ENCODE measurements around the gene AMZ1.
A peak's percentile ranks its signal among the peaks of the same experiment; 100 is the strongest.

The AMZ1 gene

GRCh38 chr7:2680256-2680655 is 7.7 kb upstream of the AMZ1 start:
- H3K4me1 Mint-ChIP-seq, result no peaks in the 10 kb centered on the region
- no peak for DNase-seq
- H3K27ac Mint-ChIP-seq, result no peak overlapping the region
- H3K9me3 Mint-ChIP-seq, result peaks cover 3% of the 10 kb centered on the region
- no peak for TF ChIP-seq CTCF (IDR thresholded peaks at IDR 0.05)
- no peak overlapping the region for H3K4me3 Mint-ChIP-seq
- H3K36me3 Mint-ChIP-seq (ENCODE audit: low read depth), result no peaks in the 10 kb centered on the region
- peaks cover 21% of the 10 kb centered on the region for H3K27me3 Mint-ChIP-seq (ENCODE audit: low read depth, poor library complexity)

DNA sequence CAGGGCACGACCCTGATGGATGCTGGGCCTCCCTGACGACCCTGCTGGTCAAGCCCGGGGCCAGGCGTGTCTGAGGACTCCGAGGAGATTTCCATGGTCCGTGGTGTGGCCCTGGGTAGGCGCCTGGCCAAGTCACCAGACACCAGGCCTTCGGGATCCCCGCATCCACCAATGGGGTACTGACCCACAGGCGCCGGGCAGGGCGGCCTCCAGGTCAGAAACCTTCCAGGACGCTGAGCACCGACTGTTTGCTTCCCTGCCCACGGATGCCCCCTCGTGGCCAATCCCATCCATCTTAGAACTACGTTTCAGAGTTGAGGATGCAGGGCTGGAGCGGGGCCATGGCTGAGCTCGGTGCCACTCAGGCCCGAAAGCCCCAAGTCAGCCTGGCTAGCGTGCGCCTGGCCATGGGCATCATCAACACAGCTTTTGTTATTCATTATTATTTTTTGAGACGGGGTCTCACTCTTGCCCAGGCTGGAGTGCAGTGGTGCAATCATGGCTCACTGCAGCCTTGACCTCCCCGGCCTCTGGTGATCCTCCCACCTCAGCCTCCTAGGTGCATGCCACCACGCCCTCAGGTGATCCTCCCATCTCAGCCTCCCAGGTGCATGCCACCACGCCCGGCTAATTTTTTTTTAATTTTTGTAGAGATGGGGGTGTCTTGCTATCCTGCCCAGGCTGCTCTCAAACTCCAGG is 7.1 kb upstream of the AMZ1 start:
- Mint-ChIP-seq H3K36me3 (ENCODE audit: low read depth) (no peaks in the 10 kb centered on the region), H3K27ac (no peak overlapping the region), H3K9me3 (no peaks in the 10 kb centered on the region), H3K4me1 (no peaks in the 10 kb centered on the region), H3K4me3 (no peak overlapping the region), H3K27me3 (ENCODE audit: low read depth, poor library complexity) (peaks cover 27% of the 10 kb centered on the region)
- TF ChIP-seq CTCF (IDR thresholded peaks at IDR 0.05), result peak; percentile 63
- peak; percentile 81 for DNase-seq

DNA sequence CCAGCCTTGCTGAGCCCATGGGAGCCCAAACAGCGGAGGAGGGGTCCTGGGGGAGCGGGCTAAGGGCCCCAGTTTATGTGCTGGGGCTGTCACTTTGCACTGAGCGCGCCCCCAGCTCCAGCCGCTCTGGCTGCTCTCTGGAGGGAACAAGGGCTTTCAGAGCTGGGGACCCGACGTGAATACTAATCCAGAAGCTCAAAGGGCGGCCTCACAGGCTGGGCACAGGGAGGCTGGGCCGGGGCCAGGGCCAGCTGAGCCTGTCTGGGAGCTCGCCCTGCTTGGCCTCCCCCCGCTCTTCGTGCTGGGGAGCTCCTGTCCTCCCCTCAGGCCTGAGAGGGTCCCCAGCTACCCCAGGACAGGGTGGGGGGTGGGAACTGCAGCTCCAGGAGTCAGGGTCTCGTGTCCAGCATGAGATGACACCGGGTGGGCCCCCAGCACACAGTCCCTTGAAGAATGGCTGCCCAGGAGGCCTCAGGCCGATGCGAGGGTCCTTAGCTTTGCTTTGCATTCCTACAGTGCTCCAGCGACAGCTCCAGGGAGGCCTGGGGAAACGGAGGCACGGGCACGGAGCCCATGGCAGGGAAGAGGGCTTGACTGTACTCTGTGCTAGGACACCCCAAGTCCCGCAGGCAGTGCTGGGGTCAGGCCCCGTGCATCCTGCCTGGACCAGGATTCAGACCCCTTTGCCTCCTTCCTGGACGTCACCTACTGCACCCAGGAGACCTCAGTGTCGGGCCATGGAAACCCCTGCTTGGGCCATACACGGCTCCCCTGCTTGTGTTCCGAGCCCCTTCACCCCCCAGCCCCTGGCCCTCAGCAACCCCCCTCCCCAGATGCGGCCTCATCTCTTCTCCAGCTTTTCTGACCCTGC is 5.8 kb upstream of the AMZ1 start:
- Mint-ChIP-seq H3K4me3 (no peak overlapping the region), H3K27me3 (ENCODE audit: low read depth, poor library complexity) (peaks cover 39% of the 10 kb centered on the region), H3K27ac (no peak overlapping the region), H3K4me1 (no peaks in the 10 kb centered on the region), H3K36me3 (ENCODE audit: low read depth) (no peaks in the 10 kb centered on the region), H3K9me3 (no peaks in the 10 kb centered on the region)
- TF ChIP-seq CTCF (IDR thresholded peaks at IDR 0.05), result no peak
- DNase-seq, result no peak

GRCh38 chr7:2684501-2684900 is 3.5 kb upstream of the AMZ1 start:
- H3K36me3 Mint-ChIP-seq (ENCODE audit: low read depth), result no peaks in the 10 kb centered on the region
- no peaks in the 10 kb centered on the region for H3K9me3 Mint-ChIP-seq
- no peak for TF ChIP-seq CTCF (IDR thresholded peaks at IDR 0.05)
- H3K27ac Mint-ChIP-seq, result no peak overlapping the region
- no peak overlapping the region for H3K4me3 Mint-ChIP-seq
- peaks cover 58% of the 10 kb centered on the region for H3K27me3 Mint-ChIP-seq (ENCODE audit: low read depth, poor library complexity)
- peaks cover 7% of the 10 kb centered on the region for H3K4me1 Mint-ChIP-seq
- no peak for DNase-seq

DNA sequence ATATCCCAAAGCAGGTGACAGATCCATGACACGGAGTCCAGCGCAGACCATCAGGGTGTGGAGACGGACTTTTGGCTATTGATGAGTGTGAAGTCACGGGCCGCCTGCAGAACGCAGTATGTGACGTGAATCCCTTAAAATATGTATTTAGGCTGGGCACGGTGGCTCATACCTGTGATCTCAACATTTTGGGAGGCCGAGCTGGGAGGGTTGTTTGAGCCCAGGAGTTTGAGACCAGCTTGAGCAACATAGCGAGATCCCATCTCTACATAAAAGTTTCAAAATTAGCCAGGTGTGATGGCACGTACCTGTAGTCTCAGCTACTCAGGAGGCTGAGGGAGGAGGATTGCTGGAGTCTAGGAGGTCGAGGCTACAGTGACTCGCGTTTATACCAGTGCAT is 1.9 kb upstream of the AMZ1 start:
- TF ChIP-seq CTCF (IDR thresholded peaks at IDR 0.05), result no peak
- no peaks in the 10 kb centered on the region for H3K9me3 Mint-ChIP-seq
- peaks cover 67% of the 10 kb centered on the region for H3K27me3 Mint-ChIP-seq (ENCODE audit: low read depth, poor library complexity)

More for the DNA sequence above, 1.9 kb upstream of the AMZ1 start:
- Mint-ChIP-seq H3K27ac (no peak overlapping the region), H3K4me3 (peak overlapping the region; percentile 40), H3K36me3 (ENCODE audit: low read depth) (no peaks in the 10 kb centered on the region), H3K4me1 (peaks cover 7% of the 10 kb centered on the region)
- DNase-seq, result no peak

Data from nephron progenitor cell (in vitro differentiated cells).